GM19324 (cell line): Measurements from ENCODE around the gene ANXA10.
A peak's percentile ranks its signal among the peaks of the same experiment; 100 is the strongest.
"Not testable (repeated sequence)": the region's sequence is repeated elsewhere in the genome, so short reads cannot be mapped to it uniquely, and the experiment has no call there.

Experiments
- ATAC-seq: cut with Tn5 transposase; IDR thresholded peaks from one replicate; pipeline ENCODE4 v1.9.1; 2021; ENCODE audit warnings: mild to moderate bottlenecking, moderate library complexity; ENCODE audit not compliant: unreplicated experiment, low FRiP score

Gene ANXA10

DNA sequence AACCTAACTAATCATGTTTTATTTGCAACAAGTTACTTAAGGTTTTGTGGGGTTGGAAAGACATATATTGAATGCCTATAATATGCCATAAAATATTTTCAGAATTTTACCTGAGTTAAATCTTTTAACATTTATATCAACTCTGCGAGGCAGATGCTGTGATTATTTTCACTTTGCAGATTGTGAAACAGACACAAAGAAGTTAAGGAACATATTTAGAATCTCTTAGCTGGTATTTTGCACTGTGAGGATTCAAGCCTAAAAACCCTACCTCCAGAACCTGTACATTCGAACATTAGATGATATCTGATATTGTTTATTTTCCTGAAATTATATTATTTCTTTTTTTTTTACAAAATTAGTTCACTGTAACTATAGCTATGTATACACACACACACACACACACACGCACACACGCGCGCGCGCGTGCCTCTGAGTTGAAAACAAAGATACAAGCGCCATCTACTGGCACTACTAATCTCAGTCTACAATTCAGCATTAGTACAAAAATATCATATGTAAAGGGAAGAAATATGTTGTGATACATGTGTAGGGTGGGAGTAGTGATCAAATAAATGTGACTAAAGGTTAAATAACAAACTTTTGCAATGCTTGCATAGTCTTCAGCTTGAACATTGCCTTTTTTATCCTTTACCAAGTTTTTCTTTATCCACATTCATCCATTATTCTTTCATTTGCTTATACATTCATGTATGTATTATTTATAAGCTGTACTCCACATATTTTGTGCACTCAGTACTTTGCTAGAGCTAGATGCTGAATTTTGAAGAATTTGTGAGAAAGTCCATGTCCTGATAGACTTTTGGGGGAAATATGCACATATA is 61.5 kb downstream of the ANXA10 start:
- ATAC-seq = peak; percentile 87

DNA sequence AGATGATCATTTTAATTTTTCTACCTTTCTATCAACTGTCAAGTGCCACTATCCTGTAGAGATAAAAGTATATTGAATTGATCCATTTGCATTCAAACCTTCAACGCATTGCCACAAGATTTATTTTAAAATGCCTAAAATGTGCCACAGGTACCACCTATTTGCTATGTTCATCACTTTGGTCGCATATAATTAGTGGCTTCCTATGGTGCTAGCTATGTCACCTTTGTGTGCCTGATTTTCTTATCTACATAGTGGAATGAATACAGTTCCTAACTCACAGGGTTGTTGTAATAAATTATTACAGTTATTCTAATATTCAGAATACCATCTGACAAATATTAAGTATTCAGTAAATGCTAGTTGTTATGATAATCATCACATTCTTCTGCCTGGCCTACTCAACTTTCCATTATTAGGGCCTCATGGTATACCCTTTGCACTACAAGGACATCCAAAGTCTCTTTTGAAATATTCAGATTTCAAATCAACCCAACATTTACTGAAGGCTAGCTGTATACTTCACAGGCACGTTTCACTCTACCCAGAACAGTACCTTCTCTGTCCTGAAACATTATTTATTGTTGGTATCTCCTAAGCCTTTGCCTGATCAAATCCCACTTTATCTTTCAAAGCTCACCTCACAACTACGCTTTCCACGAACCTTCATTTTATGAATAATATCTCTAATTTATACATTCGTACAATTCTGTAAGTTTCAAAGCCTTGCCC is 62.4 kb downstream of the ANXA10 start:
- ATAC-seq = no peak

DNA sequence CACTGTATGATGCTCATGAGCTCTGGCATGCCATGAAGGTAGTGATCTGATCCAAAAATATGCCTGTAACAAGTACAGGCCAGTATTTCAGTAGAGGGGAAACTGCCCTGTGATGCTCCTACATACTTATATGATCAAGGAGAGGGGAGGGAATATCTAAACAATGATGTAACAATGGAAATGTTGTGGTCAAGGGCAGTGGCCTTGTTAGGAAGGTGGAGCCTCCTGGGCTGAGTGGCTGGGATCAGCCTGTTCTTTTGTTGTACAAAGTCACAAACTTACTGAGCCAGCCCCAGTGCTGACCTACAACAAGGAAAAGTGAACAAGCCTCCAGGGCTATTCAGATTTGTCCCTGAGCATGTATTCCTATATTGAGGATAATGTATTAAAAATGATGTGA is 70.3 kb downstream of the ANXA10 start:
- ATAC-seq = no peak

GRCh38 chr4:168163106-168163505 is 70.8 kb downstream of the ANXA10 start:
- no peak for ATAC-seq

- no peak for ATAC-seq
Observed at GRCh38 chr4:168164045-168164444, 71.7 kb downstream of the ANXA10 start.

DNA sequence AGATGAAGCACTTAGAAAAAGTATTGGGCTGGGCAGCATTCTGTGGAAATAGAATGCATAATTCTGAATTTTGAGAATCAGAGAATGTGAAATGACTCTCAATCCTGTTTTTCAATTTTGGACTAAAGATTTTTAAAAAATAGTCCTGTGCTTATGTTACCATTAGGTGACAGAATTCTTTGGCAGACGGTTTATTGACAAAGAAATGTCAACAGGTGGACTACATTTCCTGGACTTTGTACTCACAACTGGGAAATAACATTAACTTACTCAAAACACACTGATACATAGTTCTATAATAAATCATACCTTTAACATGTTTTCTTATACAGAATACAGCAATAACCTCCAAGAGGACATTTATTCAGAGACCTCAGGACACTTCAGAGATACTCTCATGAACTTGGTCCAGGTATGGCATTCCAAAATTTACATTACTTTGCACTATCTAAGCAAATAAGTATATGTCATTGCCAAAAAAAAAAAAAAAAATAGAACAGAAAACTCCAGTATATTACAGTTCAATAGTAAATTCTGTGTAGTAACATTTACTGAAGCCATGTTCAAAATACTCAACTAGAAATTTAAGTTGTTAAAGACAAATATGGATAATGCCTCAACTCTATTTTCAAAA is 72.7 kb downstream of the ANXA10 start:
- ATAC-seq = no peak

DNA sequence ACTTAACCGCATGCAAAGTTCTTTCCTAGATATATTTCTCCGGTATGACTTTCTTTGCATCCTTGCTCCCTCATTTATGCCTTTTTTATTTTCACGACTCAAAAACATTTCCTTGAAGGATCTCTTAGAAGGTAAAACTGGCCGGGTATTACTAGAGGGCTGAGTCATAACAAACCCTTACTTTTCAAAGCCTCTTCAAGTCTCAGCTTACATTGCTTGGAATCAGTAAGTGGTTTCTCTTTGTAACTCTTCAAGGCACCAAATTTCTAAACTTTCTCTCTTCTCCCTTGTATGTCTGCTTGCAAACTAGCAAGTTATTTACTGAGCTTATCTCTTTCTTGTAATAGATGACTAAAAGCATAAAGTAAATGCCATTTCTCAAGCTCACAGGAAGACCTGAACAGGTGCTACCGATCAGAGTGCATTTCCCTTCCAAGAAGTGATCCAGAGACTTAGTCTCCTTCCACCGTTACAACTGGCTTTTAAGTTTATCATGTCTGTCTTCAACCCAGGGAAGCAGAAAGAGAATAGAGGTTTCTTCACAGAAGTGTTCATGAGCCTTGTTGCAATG is 75.5 kb downstream of the ANXA10 start:
- ATAC-seq = no peak

DNA sequence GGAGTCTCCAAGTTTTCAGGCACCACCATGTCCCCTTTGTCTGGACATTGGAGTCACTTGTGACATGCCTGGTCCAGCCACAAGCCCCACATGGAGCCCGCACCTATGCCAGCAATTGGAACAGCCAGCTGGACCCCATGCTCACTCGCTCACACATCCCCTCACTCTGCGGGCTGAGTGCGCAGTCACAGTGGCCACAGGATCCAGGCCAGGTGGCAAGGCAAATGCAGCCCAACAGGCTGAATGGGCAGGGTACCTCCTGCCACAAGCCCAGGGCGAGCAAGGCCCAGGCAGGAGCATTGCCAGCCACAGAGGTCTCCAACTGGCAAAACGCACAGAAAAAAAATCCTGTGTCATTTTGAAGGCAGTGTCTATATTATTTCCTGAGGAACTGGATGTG is 82.0 kb downstream of the ANXA10 start:
- ATAC-seq = no peak

DNA sequence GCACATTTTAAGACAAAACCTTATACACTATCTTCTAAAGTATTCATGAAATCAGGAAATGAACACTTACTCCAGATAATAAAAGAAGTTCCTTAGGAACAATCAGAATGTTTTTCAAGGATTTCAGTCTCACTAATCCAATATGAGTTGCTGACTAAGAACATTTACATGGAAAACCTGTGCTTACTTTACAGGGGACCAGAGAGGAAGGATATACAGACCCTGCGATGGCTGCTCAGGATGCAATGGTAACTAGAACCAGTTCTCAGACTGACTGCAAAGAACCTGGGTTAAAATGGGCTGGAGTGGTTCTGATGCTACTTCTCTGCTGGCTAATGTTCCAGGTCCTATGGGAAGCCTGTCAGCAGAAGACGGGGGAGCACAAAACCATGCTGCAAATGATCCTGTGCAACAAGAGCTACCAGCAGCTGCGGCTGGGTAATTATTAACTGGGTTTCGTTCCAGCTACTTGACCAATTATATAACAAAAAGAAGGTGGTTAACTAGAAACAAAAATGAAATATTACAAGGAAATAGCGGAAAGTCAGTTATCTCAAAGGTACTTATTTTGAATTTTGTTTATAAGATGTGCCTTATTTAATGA is 85.3 kb downstream of the ANXA10 start:
- ATAC-seq = no peak

DNA sequence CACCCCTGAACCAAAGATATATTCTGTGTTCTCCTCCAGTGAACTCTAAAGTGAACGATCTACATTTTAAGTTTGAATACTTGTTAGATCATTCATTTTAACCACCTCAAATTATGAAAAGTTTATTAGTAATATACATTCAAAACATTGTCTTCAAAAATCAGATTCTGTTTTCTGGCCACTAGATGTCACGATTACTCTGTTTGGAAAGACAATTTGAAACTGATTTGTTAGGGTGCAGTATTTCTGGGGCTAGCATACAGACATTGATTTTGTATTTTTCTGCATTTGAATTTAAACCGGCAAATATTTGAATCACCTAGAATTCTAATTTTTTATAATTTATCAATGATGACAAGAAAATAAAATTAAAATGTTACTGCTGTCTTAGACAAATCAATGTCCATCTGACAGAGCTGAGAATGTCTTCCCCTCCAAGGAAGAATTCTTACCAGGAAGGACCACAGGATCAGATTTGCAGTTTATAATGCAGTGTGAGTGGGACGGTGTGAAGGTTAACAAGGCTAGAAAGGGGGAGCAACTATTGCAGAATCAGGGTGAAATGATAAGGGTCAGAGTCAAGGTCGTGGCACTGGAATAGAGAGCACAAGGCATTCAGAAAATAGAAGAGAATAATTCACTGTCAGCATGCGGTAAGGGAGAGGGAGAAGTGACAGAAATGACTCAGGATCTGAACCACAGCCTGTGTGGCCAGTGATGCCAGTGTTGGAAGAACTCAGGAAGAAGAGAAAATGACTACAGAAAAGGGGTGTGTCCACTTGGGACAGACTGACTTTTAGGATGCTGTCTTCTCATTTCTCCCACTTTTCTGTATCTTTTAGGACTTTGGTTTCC is 91.6 kb downstream of the ANXA10 start:
- no peak for ATAC-seq

GRCh38 chr4:168188754-168189153 is 96.4 kb downstream of the ANXA10 start:
- no peak for ATAC-seq

DNA sequence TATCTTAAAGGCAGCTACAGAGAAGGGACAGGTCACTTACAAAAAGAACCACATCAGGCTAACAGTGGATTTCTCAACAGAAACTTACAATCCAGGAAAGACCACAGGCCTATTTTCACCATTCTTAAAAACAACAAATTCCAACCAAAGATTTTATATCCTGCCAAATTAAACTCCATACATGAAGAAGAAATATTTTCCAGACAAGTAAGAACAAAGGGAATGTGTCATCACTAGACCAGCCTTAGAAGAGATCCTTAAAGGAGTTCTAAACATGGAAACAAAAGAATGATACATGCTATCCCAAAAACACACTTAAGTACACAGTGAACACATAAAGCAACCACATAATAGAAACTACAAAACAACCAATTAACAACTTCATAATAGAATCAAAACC is 105.6 kb downstream of the ANXA10 start:
- no peak for ATAC-seq

GRCh38 chr4:168199260-168199957 is 107.1 kb downstream of the ANXA10 start:
- ATAC-seq = no peak

DNA sequence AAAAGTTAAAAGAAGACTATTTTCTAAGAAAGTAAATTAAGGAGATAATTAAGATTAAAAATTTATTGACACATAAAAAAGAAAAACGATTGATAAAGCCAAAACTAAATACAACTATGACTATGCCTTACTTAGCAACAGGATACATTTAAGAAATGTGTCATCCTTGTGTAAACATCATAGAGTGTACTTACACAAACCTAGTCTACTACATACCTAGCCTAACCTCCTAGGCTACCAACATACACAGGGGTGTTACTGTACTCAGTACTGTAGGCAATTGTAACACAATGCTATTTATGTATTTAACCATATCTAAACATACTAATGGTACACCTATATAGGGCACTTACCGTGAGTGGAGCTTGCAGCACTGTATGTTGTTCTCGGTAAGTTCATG is 108.3 kb downstream of the ANXA10 start:
- no peak for ATAC-seq

DNA sequence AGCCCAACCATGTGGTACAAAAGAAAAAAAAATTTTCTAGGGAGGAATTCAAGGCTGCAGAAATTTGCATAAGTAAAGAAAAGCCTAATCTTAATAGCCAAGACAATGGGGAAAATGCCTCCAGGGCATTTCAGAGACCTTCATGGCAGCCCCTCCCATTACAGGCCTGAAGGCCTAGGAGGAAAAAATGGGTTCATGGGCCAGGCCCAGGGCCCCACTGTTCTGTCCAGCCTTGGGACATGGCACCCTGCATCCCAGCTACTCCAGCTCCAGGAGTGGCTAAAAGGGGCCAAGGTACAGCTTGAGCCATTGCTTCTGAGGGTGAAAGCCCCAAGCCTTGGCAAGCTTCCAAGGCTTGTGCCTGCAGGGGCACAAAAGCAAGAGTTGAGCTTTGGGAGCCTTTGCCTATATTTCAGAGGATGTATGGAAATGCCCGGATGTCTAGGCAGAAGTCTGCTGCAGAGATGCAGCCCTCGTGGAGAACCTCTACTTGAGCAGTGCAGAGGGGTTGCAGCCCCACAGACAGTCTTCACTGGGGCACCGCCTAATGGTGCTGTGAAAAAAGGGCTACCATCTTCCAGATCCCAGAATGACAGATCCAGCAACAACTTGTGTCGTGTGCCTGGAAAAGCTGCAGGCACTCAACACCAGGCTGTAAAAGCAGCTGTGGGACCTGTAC is 111.0 kb downstream of the ANXA10 start:
- ATAC-seq = no peak

DNA sequence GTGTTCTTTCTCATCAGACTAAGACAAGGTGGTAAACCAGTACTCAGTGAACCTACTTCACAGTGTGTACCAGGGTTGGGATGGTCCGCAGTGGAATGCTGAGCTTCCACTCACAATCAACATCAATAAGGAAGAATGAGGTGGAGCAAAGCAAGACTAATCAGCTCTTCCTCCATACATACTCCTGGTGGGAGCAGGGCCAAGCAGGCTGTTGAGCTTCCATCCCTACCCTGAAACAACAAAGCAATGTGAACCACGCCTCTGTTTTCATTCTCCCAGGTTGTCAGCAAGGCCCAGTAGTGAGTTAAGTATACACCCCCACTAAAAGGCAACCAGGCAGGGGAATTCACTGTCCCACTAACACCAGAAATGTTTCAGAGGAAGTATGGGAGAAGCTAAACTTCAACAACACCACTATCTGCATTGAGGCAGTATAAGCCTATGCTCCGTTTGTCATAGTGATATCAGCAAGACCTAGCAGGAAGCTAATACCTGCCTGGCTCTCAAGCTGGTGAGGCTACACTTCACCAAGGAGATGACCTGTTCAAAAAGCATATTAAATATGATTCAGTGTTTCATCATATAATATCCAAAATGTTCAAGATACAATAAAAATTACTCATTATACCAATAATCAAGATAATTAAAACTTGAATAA is 116.7 kb downstream of the ANXA10 start:
- no peak for ATAC-seq

GRCh38 chr4:168212656-168213055 is 120.3 kb downstream of the ANXA10 start:
- ATAC-seq = no peak

DNA sequence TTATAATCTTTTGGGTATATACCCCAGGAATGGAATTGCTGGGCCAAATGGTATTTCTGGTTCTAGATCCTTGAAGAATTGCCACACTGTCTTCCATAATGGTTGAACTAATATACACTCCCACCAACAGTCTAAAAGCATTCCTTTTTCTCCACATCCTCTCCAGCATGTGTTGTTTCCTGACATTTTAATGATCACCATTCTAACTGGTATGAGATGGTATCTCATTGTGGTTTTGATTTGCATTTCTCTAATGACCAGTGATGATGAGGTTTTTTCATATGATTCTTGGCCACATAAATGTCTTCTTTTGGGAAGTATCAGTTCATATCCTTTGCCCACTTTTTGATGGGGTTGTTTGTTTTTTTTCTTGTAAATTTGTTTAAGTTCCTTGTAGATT is 121.2 kb downstream of the ANXA10 start:
- not testable (repeated sequence) for ATAC-seq
